ENCODE measurements around the gene AOC1. TPM values are rescaled to one million over a fixed set of nuclear protein-coding genes. Genes with fewer than 3 reads are reported as not detected.
"Not testable (repeated sequence)": the region's sequence is repeated elsewhere in the genome, so short reads cannot be mapped to it uniquely, and the experiment has no call there.

AOC1 gene
- polyA plus RNA-seq, 3 donors: 0.07 to 0.15 TPM; not detected in 1

GRCh38 chr7:150908173-150908572 is 55.9 kb downstream of the AOC1 start:
- WGBS, 3 donors: 66 to 87% (median 80%) methylated on average over 2 of the region's 2 CpGs
- no peak overlapping the region for H3K27ac ChIP-seq (ENCODE audit: low read depth, low read length)

- no peak overlapping the region for H3K27ac ChIP-seq (ENCODE audit: low read depth, low read length)
- 49 to 69% (median 57%) methylated on average over 8 of the region's 8 CpGs for WGBS, 3 donors
Measured at GRCh38 chr7:150909200-150909995, 57.1 kb downstream of the AOC1 start.

GRCh38 chr7:150910305-150910995 is 58.1 kb downstream of the AOC1 start:
- H3K27ac ChIP-seq (ENCODE audit: low read depth, low read length): not testable (repeated sequence)
- 58 to 76% (median 74%) methylated on average over 7 to 8 of the region's 8 CpGs for WGBS, 3 donors

- WGBS, 3 donors: 44 to 54% (median 51%) methylated on average over 12 of the region's 12 CpGs
Measured at GRCh38 chr7:150910996-150911422, 58.7 kb downstream of the AOC1 start.

More at GRCh38 chr7:150910996-150911422, 58.7 kb downstream of the AOC1 start:
- no peak overlapping the region for H3K27ac ChIP-seq (ENCODE audit: low read depth, low read length)

Other genes starting within 250 kb of the AOC1 start
- gene GIMAP6, start 220.1 kb upstream of the AOC1 start, polyA plus RNA-seq: 10 to 100 TPM in 2 of 3 donors, 1 to 10 TPM in 1; 7.5 to 33.4 (median 23.2) TPM
- gene GIMAP2, start 166.8 kb upstream of the AOC1 start, polyA plus RNA-seq: 1 to 10 TPM; 2.5 to 8.3 (median 5.9) TPM
- gene GIMAP1, start 135.9 kb upstream of the AOC1 start, polyA plus RNA-seq: 10 to 100 TPM in 1 of 3 donors, 1 to 10 TPM in 2; 1.9 to 10.1 (median 6.9) TPM
- gene GIMAP5, start 115.1 kb upstream of the AOC1 start, polyA plus RNA-seq: 10 to 100 TPM in 2 of 3 donors, 1 to 10 TPM in 1; 7.2 to 42.8 (median 40.2) TPM
- gene TMEM176B, start 52.2 kb upstream of the AOC1 start, polyA plus RNA-seq: 10 to 100 TPM in 2 of 3 donors, 1 to 10 TPM in 1; 9.1 to 56.5 (median 43.7) TPM
- 10 to 100 TPM in 2 of 3 donors, 1 to 10 TPM in 1; 5.8 to 60.4 (median 36.7) TPM for gene TMEM176A, start 51.7 kb upstream of the AOC1 start, polyA plus RNA-seq
- gene KCNH2, start 125.8 kb downstream of the AOC1 start, polyA plus RNA-seq: 1 to 10 TPM in 1 of 3 donors, under 1 TPM in 2; 0.19 to 3.4 (median 0.22) TPM
- 10 to 100 TPM in 2 of 3 donors, 1 to 10 TPM in 1; 4.1 to 36.9 (median 23.3) TPM for gene NOS3, start 138.5 kb downstream of the AOC1 start, polyA plus RNA-seq
- gene ATG9B, start 172.0 kb downstream of the AOC1 start, polyA plus RNA-seq: 1 to 10 TPM in 1 of 3 donors, under 1 TPM in 2; 0.11 to 2.1 (median 0.37) TPM
- 10 to 100 TPM; 11.2 to 24.0 (median 14.6) TPM for gene ABCB8, start 175.9 kb downstream of the AOC1 start, polyA plus RNA-seq
- gene ASIC3, start 196.0 kb downstream of the AOC1 start, polyA plus RNA-seq: 1 to 10 TPM; 1.3 to 7.6 (median 2.8) TPM
- 1 to 10 TPM; 5.9 to 9.1 (median 7.8) TPM for gene CDK5, start 205.4 kb downstream of the AOC1 start, polyA plus RNA-seq
- 10 to 100 TPM; 63.7 to 73.3 (median 64.8) TPM for gene SLC4A2, start 207.1 kb downstream of the AOC1 start, polyA plus RNA-seq
- 100 to 1,000 TPM in 1 of 3 donors, 10 to 100 TPM in 2; 53.0 to 104 (median 91.8) TPM for gene FASTK, start 228.3 kb downstream of the AOC1 start, polyA plus RNA-seq
- gene TMUB1, start 231.0 kb downstream of the AOC1 start, polyA plus RNA-seq: 10 to 100 TPM; 33.3 to 56.8 (median 44.0) TPM
- 10 to 100 TPM; 35.9 to 67.0 (median 51.9) TPM for gene AGAP3, start 234.0 kb downstream of the AOC1 start, polyA plus RNA-seq

Data from adipose tissue (tissue), 3 donors.